Lung (tissue), 12 donors: ENCODE data around the gene CATSPERE. TPM values are rescaled to one million over a fixed set of nuclear protein-coding genes. Genes with fewer than 3 reads are reported as not detected.

Experiments used
- ATAC-seq: fragments of 200-7000 bp; cut with Tn5 transposase; one replicate; pipeline ENCODE4 v1.9.1; 2020; ENCODE audit warnings: moderate number of reproducible peaks; ENCODE audit not compliant: insufficient read depth, low FRiP score
- DNase-seq, 3 donors: peaks; one replicate each; pipeline ENCODE4 v3.0.0-alpha.2; 2013 to 2017
- H3K27ac ChIP-seq, 2 donors: one replicate each; pipeline ENCODE4 v1.5.1; 2013; ENCODE audit warnings: mild to moderate bottlenecking in 2 of 2, moderate library complexity in 2 of 2, control low read depth in 1 of 2, inconsistent platforms in 1 of 2, low read depth in 1 of 2, low read length in 1 of 2
- H3K27me3 ChIP-seq, 3 donors: one replicate each; pipeline ENCODE4 v1.5.1; 2013; ENCODE audit warnings: low read length in 2 of 3; ENCODE audit not compliant: control insufficient read depth in 3 of 3, insufficient read depth in 3 of 3
- H3K36me3 ChIP-seq, 4 donors: one replicate each; pipeline ENCODE4 v1.5.1; 2013; ENCODE audit warnings: low read length in 4 of 4, mild to moderate bottlenecking in 1 of 4, moderate library complexity in 1 of 4; ENCODE audit not compliant: control insufficient read depth in 4 of 4, insufficient read depth in 4 of 4
- H3K4me1 ChIP-seq, 5 donors: one replicate each; pipeline ENCODE4 v1.5.1; 2013; ENCODE audit warnings: low read length in 5 of 5, mild to moderate bottlenecking in 2 of 5, moderate library complexity in 1 of 5; ENCODE audit not compliant: control insufficient read depth in 5 of 5, insufficient read depth in 5 of 5
- H3K4me3 ChIP-seq: one replicate; pipeline ENCODE4 v1.5.1; 2013; ENCODE audit warnings: mild to moderate bottlenecking, control low read depth, moderate library complexity
- H3K9ac ChIP-seq, 2 donors: one replicate each; pipeline ENCODE4 v1.5.1; 2013; ENCODE audit warnings: low read length in 2 of 2, control low read depth in 1 of 2; ENCODE audit not compliant: insufficient read depth in 1 of 2
- H3K9me3 ChIP-seq, 4 donors: one replicate each; pipeline ENCODE4 v1.5.1; 2013; ENCODE audit warnings: low read length in 3 of 4, mild to moderate bottlenecking in 1 of 4, moderate library complexity in 1 of 4; ENCODE audit not compliant: control insufficient read depth in 4 of 4, insufficient read depth in 3 of 4
- WGBS, 2 donors: extraction: QIAGEN DNeasy Blood & Tissue Kit; methylation state at CpG; one replicate each; pipeline ENCODE4 v1.1.7; 2013; 5-methylcytosine and 5-hydroxymethylcytosine counted together
- polyA plus RNA-seq, 2 donors: library from polyadenylated mRNA; stranded (reverse); fragments of 200-250 nt; gene quantifications; one replicate each; pipeline ENCODE4 v1.2.1, GENCODE V29; 2013
- total RNA-seq, 2 donors: library from RNA; depleted of rRNA in 1 of 2; stranded (reverse); fragments of >200 nt in 1 of 2; gene quantifications; one replicate each; pipeline ENCODE4 v1.2.1, GENCODE V29; 2014 to 2021
- TF ChIP-seq, protein P1 (sequence below): IDR thresholded peaks from 2 replicates; pipeline ENCODE4 v1.5.1; 2012; ENCODE audit warnings: mild to moderate bottlenecking; ENCODE audit errors: control extremely low read depth, extremely low read depth
- donor health status: control.
- donor health status: control.
- donor health status: Bipolar disorder and iron deficiency.
- donor health status: healthy.
- donor health status: DM: yes; HTN: yes; CAD: no.

The CATSPERE gene
- total and polyA plus RNA-seq, 4 donors: 0.30 to 2.7 (median 1.4) TPM

GRCh38 chr1:244439391-244440032, 21.6 kb upstream of the CATSPERE start:
- peak; percentile 41 for ATAC-seq
- Histone ChIP-seq H3K27ac (no peak overlapping the region), H3K36me3 (peaks cover 0 to 7% (median 0%) of the 10 kb centered on the region in 4 donors), H3K4me1 (peaks cover 0 to 10% (median 0%) of the 10 kb centered on the region in 5 donors), H3K9me3 (no peaks in the 10 kb centered on the region), H3K27me3 (no peaks in the 10 kb centered on the region), H3K9ac (no peak overlapping the region), H3K4me3 (no peak overlapping the region)
- TF ChIP-seq, protein P1, sequence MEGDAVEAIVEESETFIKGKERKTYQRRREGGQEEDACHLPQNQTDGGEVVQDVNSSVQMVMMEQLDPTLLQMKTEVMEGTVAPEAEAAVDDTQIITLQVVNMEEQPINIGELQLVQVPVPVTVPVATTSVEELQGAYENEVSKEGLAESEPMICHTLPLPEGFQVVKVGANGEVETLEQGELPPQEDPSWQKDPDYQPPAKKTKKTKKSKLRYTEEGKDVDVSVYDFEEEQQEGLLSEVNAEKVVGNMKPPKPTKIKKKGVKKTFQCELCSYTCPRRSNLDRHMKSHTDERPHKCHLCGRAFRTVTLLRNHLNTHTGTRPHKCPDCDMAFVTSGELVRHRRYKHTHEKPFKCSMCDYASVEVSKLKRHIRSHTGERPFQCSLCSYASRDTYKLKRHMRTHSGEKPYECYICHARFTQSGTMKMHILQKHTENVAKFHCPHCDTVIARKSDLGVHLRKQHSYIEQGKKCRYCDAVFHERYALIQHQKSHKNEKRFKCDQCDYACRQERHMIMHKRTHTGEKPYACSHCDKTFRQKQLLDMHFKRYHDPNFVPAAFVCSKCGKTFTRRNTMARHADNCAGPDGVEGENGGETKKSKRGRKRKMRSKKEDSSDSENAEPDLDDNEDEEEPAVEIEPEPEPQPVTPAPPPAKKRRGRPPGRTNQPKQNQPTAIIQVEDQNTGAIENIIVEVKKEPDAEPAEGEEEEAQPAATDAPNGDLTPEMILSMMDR: no peak
- 73 to 80% methylated on average over 8 of the region's 8 CpGs for WGBS, 2 donors
- DNase-seq: no peak

DNA sequence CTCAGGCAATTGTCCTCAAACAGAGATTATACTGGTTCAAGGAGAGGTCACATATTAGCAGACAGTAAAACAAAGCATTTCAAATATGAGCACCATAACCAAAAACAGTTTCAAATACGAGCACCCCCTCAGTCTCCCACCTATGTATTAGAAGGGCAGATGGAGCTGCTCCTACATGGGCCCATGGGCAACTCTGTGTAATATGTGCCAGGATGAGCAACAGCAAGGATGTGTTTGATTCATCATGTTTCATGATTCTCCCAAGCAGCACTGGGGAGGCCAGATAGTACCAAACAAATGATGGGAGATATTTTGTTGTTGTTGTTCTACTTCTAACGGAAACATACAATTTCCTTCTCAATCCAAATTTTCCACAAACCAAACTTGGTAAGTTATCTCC, 18.2 kb upstream of the CATSPERE start:
- 93 to 94% methylated on average over 2 of the region's 2 CpGs for WGBS, 2 donors
- Histone ChIP-seq H3K36me3 (peaks cover 0 to 2% (median 0%) of the 10 kb centered on the region in 4 donors), H3K27me3 (no peaks in the 10 kb centered on the region), H3K4me3 (no peak overlapping the region), H3K9me3 (no peaks in the 10 kb centered on the region), H3K4me1 (peaks cover 0 to 10% (median 8%) of the 10 kb centered on the region in 5 donors), H3K9ac (no peak overlapping the region), H3K27ac (no peak overlapping the region)
- DNase-seq: no peak
- ATAC-seq: no peak
- TF ChIP-seq, protein P1: no peak

DNA sequence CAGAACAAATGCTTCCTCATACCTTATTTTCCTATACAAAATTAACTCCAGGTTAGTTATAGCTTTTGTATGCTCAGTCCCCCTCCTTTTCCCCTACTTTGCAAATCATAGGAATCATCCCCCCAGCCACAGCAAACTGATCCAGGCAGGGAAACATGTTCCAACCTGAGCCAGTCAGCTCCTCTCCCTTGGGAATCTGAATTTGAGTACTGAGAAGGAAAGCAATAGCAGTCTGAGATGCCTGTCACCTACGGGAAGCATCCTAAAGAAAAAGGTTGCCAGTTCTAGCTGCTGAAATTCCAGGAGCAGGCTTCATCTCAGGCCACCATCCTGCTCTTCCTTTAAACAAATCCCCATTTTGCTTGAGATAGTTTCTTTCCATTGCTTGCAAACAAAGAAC, 16.2 kb upstream of the CATSPERE start:
- WGBS, 2 donors: 80 to 94% methylated on average over 1 of the region's 1 CpG
- Histone ChIP-seq H3K9me3 (no peaks in the 10 kb centered on the region), H3K4me1 (peaks cover 4 to 22% (median 8%) of the 10 kb centered on the region in 5 donors), H3K9ac (no peak overlapping the region), H3K36me3 (peaks cover 0 to 2% (median 0%) of the 10 kb centered on the region in 4 donors), H3K4me3 (no peak overlapping the region), H3K27me3 (no peaks in the 10 kb centered on the region), H3K27ac (peak overlapping the region in 1 of 2 donors; percentile 16)
- TF ChIP-seq, protein P1: no peak
- DNase-seq: no peak
- no peak for ATAC-seq
